ENCODE results near the gene MAGI1. TPM values are rescaled to one million over a fixed set of nuclear protein-coding genes. Genes with fewer than 3 reads are reported as not detected.

Gene MAGI1
- total RNA-seq = 10 to 100 TPM; 19.4 to 58.2 (median 43.6) TPM
- polyA plus RNA-seq = 10 to 100 TPM in 1 of 2 donors, 1 to 10 TPM in 1; 5.7 to 21.9 TPM
- long read RNA-seq, donor 1, partial matches to known transcripts = 3 of 20 reads
- long read RNA-seq, donor 1, other reads (novel, unspliced or antisense) = 17 of 20 reads
- long read RNA-seq, donor 2, partial matches to known transcripts = 5 of 31 reads
- long read RNA-seq, donor 2, other reads (novel, unspliced or antisense) = 22 of 31 reads
- long read RNA-seq, donor 3, partial matches to known transcripts = 2 of 20 reads
- long read RNA-seq, donor 3, other reads (novel, unspliced or antisense) = 18 of 20 reads

DNA sequence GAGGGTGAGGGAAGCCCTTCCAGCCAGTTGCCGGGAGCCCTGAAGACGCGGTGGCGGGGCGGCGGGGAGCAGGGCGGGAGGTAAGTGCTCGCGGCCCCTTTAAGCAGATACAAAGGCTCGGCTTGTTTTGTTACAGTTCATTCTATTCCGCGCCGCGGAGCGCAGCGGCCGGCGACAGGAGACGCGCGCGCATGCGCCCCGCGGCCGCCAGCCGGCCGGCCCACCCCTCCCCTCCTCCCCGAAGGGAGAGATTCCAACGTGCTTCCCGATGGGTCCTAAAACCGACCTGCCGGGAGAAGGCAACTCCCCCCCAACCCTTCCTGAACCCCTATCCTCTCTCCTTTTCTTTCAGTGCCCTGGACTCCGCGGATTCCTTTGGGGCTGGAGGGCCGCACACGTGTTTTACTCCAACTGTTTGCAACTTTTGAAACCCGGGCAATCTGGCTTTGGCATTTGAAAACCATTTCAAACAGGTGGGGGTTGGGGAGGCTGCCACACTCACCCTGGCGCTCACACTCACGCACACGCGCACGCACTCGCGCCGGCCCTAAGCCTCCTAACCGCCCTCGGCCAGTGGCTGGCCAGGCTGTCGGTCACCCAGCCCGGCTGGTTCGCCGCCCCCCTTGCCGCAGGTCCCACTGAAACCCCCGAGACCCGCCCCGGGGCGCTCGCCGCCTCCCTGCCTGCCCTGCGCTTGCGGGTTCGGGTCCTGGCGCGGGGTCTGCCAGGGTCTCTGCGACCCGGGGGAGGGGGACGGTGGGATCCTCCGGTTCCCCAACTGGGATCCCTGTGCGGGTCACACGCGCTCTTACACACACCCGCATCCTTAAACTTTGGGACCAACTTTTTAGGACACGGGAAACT is at the start of gene MAGI1:
Gene MAGI1 (minus strand): TSS at position 193 of the 864 bp plus-strand sequence. CDS start 610 bp downstream, outside the sequence.
- intact Hi-C loops (cut with DNase I) = loop anchor here in 9 of 10 donors (1.0 to 10.0 kb wide), 17 partner anchors 42 to 254 kb away; no protein-coding TSS in a partner anchor
- WGBS, 2 donors = 1% methylated on average over 73 of the region's 73 CpGs
- H3K9me3 ChIP-seq = no peaks in the 10 kb centered on the region
- peak within 1 kb of the TSS; percentile 76 to 98 (median 94) for H3K27ac ChIP-seq
- ATAC-seq = peak; percentile 87 to 93 (median 90)
- peak within 1 kb of the TSS; percentile 58 to 96 (median 80) for H3K4me3 ChIP-seq
- peaks cover 2 to 40% (median 22%) of the 10 kb centered on the region in 9 donors for H3K4me1 ChIP-seq
- DNase-seq = peak; percentile 89 to 94
- peaks cover 0 to 5% (median 0%) of the 10 kb centered on the region in 9 donors for H3K36me3 ChIP-seq
- H3K27me3 ChIP-seq = peaks cover 0 to 51% (median 0%) of the 10 kb centered on the region in 7 donors
- TF ChIP-seq, protein P1, sequence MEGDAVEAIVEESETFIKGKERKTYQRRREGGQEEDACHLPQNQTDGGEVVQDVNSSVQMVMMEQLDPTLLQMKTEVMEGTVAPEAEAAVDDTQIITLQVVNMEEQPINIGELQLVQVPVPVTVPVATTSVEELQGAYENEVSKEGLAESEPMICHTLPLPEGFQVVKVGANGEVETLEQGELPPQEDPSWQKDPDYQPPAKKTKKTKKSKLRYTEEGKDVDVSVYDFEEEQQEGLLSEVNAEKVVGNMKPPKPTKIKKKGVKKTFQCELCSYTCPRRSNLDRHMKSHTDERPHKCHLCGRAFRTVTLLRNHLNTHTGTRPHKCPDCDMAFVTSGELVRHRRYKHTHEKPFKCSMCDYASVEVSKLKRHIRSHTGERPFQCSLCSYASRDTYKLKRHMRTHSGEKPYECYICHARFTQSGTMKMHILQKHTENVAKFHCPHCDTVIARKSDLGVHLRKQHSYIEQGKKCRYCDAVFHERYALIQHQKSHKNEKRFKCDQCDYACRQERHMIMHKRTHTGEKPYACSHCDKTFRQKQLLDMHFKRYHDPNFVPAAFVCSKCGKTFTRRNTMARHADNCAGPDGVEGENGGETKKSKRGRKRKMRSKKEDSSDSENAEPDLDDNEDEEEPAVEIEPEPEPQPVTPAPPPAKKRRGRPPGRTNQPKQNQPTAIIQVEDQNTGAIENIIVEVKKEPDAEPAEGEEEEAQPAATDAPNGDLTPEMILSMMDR (IDR thresholded peaks at IDR 0.05) = no peak

DNA sequence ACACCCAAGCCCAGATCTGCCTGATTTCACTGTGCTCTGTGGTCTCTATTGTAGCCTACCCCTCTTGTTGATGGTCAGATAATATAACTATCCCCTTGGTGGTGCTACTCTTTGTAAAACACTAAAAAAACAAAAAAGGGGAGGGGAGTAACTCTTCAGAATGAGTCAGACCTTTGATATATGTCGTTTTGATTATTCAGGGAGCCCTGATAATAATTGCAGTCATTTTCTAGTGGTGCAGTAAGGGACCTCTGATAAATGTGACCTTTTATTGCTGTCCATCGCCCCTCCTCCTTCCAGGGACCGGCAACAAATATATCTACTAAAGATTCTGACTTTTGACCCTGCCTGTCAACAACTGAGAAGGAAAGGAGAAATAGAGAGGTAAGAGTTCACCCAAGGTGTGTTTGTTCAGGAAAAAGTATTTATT is 45.1 kb upstream of the MAGI1 start:
- TF ChIP-seq, protein P1 (IDR thresholded peaks at IDR 0.05) = no peak
- no peak overlapping the region for H3K27ac ChIP-seq
- H3K27me3 ChIP-seq = no peaks in the 10 kb centered on the region
- H3K9me3 ChIP-seq = no peaks in the 10 kb centered on the region
- DNase-seq (no peak), ATAC-seq (no peak)
- H3K4me3 ChIP-seq = no peak overlapping the region
- no peaks in the 10 kb centered on the region for H3K4me1 ChIP-seq
- H3K36me3 ChIP-seq = no peaks in the 10 kb centered on the region
- 43 to 56% methylated on average over 3 of the region's 3 CpGs for WGBS, 2 donors
- intact Hi-C loops (cut with DNase I) = no loop called here

DNA sequence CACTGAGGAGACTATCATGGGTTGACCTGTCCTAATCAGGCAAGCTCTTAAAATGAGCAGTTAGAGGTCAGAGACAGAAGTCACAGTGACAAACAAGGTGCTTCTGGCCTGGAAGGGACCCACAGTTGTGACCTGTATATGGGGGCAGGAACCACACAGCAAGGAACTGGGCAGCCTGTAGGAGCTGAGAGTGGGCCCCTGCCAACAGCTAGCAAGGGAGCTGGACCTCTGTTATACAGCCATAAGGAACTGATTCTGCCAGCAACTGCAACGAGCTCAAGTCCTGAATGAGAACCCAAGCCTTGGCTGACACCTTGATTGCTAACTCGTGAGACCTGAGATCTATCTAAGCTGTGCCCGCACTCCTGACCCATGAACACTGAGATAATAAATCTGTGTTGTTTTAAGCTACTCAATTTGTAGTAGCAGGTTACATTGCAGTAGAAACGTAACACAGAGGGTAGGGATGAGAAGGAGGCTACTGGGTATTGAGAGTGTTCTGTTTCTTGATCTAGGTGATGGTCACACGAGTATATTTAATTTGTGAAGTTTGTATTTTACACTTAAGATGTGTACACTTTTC is 44.5 kb upstream of the MAGI1 start:
- H3K4me1 ChIP-seq = no peaks in the 10 kb centered on the region
- no peaks in the 10 kb centered on the region for H3K36me3 ChIP-seq
- H3K27me3 ChIP-seq = no peaks in the 10 kb centered on the region
- 70 to 72% methylated on average over 5 of the region's 5 CpGs for WGBS, 2 donors
- TF ChIP-seq, protein P1 (IDR thresholded peaks at IDR 0.05) = no peak
- intact Hi-C loops (cut with DNase I) = no loop called here
- ATAC-seq (peak in 1 of 8 donors; percentile 18), DNase-seq (no peak)
- no peak overlapping the region for H3K4me3 ChIP-seq
- no peak overlapping the region for H3K27ac ChIP-seq
- H3K9me3 ChIP-seq = peaks cover 0 to under 1% (median 0%) of the 10 kb centered on the region in 11 donors

DNA sequence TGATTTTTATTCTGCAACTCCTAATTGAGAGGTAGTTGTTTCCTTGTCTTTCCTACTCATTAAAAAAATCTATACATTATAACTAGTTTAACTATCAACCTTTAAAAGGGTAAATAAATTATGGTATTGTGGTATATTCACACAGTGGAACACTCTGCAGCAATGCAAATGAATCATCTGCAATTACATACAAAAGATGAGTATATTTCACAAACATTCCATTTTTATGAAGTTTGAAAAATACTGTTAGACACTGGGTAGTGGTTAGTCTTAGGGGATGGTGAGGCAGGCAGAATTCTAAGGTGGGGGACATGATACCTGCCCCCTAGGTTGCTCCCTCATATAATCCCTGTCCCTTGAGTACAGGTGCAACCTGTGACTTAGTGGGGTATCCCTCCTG is 44.0 kb upstream of the MAGI1 start:
- Histone ChIP-seq H3K27me3 (no peaks in the 10 kb centered on the region), H3K4me3 (no peak overlapping the region), H3K4me1 (no peaks in the 10 kb centered on the region), H3K36me3 (no peaks in the 10 kb centered on the region), H3K9me3 (peaks cover 0 to 6% (median 0%) of the 10 kb centered on the region in 11 donors), H3K27ac (no peak overlapping the region)
- TF ChIP-seq, protein P1 (IDR thresholded peaks at IDR 0.05) = no peak
- DNase-seq (no peak), ATAC-seq (no peak)
- intact Hi-C loops (cut with DNase I) = no loop called here
